ENCODE data around the gene TNRC6C.

GRCh38 chr17:78082988-78083387 is 124.5 kb downstream of the TNRC6C start:
- TF ChIP-seq CTCF (IDR thresholded peaks at IDR 0.05; ENCODE audit: borderline replicate concordance, extremely low read depth, low read length, poor library complexity, severe bottlenecking) (no peak), EZH2 (IDR thresholded peaks at IDR 0.05; ENCODE audit: borderline replicate concordance, low read depth, low read length, severe bottlenecking) (no peak)
